SH-SY5Y (cell line): Measurements from ENCODE around the gene SEC61A1.

Experiments used
- GATA2 ChIP-seq: IDR thresholded peaks from 2 replicates; pipeline ENCODE4 v1.6.1; 2011; ENCODE audit warnings: mild to moderate bottlenecking, low read depth, low read length
- GATA3 ChIP-seq: IDR thresholded peaks from 2 replicates; pipeline ENCODE4 v1.6.1; 2011; ENCODE audit warnings: low read depth, mild to moderate bottlenecking, low read length, moderate library complexity

The SEC61A1 gene

DNA sequence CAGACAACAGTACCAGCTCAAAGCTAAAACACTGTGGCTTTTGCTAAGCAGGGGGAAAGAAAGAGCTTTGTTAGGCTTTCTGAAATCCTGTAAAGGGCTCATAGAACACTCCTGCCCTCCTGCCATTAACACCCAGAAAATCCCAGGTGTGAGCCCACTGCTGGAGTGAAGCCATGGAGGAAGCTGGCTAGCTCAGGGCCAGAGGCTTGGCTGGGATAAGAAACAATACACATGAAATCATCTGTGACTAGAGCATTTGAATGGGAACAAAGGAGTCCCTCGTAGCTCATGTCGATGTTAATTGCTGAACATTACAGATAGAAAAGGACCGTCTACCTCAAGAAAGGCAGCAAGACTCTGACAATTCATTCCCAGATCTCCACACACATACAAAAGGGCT is 47.9 kb downstream of the SEC61A1 start:
- TF ChIP-seq GATA2, result no peak
- TF ChIP-seq GATA3, result no peak

DNA sequence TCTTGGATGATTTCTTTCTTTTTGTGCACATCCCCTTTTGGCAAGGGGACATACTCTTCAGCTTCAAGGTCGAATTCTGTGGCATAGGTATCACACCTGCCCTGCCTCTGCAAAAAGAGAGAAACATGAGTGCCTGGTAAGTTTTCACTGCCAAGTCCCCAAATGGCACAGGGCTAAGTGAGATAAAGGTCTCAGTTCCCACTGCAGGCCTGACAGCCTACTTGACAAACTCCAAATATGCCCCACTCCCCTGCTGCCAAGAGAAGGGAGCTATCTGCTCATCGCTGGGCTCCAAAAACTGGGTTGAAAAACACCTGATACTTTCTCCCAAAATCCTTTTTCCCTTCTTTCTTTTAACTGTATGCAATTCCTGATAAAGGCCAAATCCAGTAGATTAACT is 48.4 kb downstream of the SEC61A1 start:
- no peak for TF ChIP-seq GATA2
- TF ChIP-seq GATA3, result no peak

DNA sequence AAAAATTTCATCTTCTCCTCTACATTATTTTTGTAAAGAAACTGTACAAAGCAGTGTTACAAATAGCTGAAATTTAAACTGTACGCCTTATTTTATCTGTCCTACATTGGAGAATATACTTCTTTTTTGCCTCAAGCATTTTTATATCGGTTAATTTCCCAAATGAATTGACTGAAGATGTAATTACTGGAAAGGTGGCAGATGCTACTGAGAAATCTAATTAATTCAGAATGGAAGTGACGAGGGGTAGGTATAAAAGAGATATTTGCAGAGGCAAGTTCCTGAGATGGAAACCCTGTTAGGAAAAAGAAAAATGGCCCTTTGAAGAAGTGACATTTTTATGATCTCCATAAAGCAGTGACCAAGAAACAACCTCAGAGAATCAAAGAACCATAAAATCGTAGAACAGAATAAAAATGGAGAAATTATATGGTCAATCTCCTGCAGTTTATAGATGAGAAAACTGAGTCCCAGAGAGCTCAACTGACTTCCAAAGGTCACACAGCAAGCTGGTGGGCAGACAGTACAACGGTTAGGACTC is 51.0 kb downstream of the SEC61A1 start:
- no peak for TF ChIP-seq GATA2
- no peak for TF ChIP-seq GATA3

DNA sequence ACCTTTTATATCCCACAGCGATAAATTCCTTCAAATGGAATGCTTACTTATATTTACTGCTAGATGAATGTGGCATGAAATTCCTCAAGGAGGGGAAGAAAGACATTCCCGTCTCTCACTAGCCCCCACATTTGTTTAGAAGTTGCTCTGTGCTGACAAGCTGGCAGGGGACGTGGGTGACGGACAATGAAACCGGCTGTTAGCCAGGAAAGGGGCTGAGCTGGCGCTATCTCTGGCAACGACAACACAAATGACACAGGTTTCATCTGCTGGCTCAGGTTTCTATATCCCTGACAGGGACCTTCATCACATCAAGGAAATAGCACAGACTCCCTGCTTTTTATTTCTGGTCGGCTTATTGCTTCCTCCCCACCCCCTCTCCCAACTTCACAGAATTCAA is 55.6 kb downstream of the SEC61A1 start:
- TF ChIP-seq GATA3 (no peak), GATA2 (no peak)

DNA sequence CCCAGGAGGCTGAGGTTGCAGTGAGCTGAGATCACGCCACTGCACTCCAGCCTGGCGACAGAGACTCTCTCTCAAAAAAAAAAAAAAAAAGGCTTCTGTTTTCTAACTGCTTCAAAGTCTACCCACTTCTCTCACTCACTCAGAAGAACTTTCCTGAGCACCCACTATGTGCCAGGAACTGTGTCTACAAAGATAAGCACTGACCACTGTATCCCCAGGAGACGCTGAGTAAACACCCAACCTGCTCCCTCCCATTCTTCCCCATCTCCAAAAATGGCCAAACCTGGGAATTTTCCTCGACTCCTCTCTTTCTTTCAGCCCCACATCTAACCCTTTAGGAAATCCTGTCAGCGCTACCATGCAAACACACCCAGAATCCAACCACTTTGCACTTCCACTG is 58.9 kb downstream of the SEC61A1 start:
- no peak for TF ChIP-seq GATA2
- TF ChIP-seq GATA3, result no peak

DNA sequence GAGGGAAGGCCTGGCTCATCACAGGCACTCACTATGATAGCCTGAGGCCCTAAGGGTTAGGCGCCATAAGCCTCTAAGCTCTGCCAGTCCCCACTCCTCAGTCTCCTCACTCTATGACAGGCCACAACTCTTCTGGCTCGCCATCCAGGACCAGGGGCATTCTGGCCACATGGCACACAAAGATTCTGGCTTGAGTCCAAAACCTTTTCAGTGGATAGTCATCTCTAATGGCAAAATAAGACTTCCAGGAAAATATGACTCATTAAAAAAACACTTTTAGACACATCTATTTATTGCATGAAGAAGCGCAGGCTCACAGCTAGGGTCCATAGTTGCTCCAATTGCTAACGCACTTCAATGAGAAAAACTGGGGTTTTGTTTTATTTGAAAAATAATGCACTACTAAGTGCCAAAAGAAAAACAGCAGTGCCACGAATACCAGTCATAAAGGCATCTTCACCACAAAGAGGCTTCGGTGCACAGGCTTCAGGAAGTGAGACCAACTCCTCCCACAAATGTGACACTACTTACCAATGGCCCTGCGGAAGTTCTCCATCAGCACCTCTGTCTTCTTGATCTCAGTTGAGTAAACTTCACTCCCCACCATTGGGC is 60.2 kb downstream of the SEC61A1 start:
- no peak for TF ChIP-seq GATA3
- TF ChIP-seq GATA2, result peak; percentile 74

DNA sequence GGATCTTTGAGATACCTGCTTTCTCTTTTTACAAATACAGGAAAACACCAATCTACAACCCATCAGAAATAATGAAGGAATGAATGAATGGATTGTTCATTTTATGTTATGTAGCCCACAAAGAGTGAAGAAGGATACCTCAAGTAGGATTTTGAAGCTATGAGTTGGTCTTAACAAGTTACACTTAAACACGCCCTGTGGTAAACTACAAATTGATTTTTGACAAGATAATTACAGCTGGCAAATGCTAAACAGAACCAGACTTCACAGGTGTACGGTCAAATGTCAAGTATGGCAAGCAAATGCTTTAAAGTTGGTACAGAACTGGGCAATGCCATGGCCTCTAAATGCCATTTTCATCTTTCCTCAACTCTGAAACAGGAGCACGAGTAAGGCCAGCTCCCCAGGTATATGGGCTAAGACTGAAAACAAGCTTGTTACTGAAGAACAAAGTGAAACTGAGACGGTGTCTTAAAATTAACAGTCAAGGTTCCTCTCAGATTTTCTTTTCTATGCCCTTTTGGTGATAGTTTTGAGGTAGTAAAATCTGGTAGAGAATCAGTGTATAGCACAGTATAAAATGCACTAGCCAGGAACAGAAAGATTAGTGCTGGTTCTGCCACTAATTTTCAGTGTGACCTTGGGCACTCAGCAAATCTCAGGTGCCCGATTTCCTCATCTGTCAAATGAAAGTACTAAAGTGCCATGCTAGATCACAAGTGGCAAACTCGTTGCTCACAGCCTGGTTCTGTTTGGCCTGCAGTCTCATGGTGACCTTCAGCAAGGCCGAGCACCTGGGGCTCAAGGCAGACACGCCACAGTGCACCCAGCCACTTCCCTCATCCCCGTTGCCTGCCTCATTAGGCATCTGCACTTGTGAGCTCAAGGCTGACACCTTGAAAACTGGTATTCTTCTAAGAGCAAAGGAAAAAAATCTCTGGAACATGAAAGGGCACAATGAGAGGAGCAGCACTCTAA is 61.9 kb downstream of the SEC61A1 start:
- no peak for TF ChIP-seq GATA2
- TF ChIP-seq GATA3, result no peak
